Ovary (tissue), 9 donors: ENCODE results near the gene FLRT2. TPM values are rescaled to one million over a fixed set of nuclear protein-coding genes. Genes with fewer than 3 reads are reported as not detected.

Experiments
- DNase-seq, 5 donors: peaks; one replicate each; pipeline ENCODE4 v3.0.0-alpha.2; 2019 to 2020
- H3K27ac ChIP-seq, 2 donors: fragments of 200-600 bp; one replicate each; pipeline versions ENCODE4 v1.5.1 to v1.8.0; 2019 to 2022
- H3K27me3 ChIP-seq: fragments of 200-600 bp; one replicate; pipeline ENCODE4 v1.8.0; 2022
- H3K36me3 ChIP-seq: fragments of 200-600 bp; sonication (generic); one replicate; pipeline ENCODE4 v1.5.1; 2019
- H3K4me1 ChIP-seq: one replicate; pipeline ENCODE4 v1.8.1; 2013; ENCODE audit warnings: mild to moderate bottlenecking, moderate library complexity; ENCODE audit not compliant: insufficient read depth
- H3K4me3 ChIP-seq: fragments of 200-600 bp; sonication (generic); one replicate; pipeline ENCODE4 v1.5.1; 2017
- H3K9me3 ChIP-seq, 2 donors: fragments of 200-600 bp in 1 of 2; sonication (generic) in 1 of 2; one replicate each; pipeline versions ENCODE4 v1.5.1 to v1.8.1; 2013 to 2019; ENCODE audit warnings: mild to moderate bottlenecking in 1 of 2, moderate library complexity in 1 of 2
- EP300 ChIP-seq: sonication (generic); formaldehyde crosslinking; IDR thresholded peaks from one replicate; pipeline ENCODE4 v1.6.1; 2017; ENCODE audit warnings: antibody characterized with exemption
- POLR2A ChIP-seq: fragments of 450-650 bp; IDR thresholded peaks from one replicate; pipeline ENCODE4 v1.6.1; 2017; ENCODE audit warnings: antibody characterized with exemption, mild to moderate bottlenecking, moderate library complexity
- WGBS, 3 donors: extraction: QIAGEN DNeasy Blood & Tissue Kit in 1 of 3; methylation state at CpG; one replicate each; pipeline versions ENCODE4 v1.1.5 to v1.1.7; 2013 to 2017; 5-methylcytosine and 5-hydroxymethylcytosine counted together
- intact Hi-C, 4 donors: fragments of 100-400 bp; cut with DNase I; formaldehyde crosslinking; loops; one replicate each; pipeline versions ENCODE4 v1.11.0 to v1.15.1; 2022 to 2023
- polyA plus RNA-seq, 2 donors: library from polyadenylated mRNA; stranded (reverse); fragments of 200-250 nt in 1 of 2; fragments of 350-450 nt in 1 of 2; fragmentation: Illumina TruSeq in 1 of 2; extraction: RNeasy Lipid Tissue Mini Kit (QIAGEN cat#74804) in 1 of 2; gene quantifications; one replicate each; pipeline ENCODE4 v1.2.3, GENCODE V29; 2013 to 2014
- total RNA-seq, 7 donors: library from RNA; depleted of rRNA in 2 of 7; stranded (reverse); fragments of >200 nt in 2 of 7; fragmentation: NEBNext Ultra II Directional in 3 of 7; extraction: Animal tissue kit (Norgen Biotek cat#: 25700) in 3 of 7; gene quantifications; one replicate each; pipeline versions ENCODE4 v1.1.0 to v1.2.4, GENCODE V29; 2016 to 2023
- TF ChIP-seq, protein P1 (sequence below), 3 donors: fragments of 450-650 bp in 2 of 3; fragments of 200-600 bp in 1 of 3; IDR thresholded peaks; one replicate each; pipeline versions ENCODE4 v1.5.1 to v1.8.0; 2016 to 2022; ENCODE audit warnings: antibody characterized with exemption in 3 of 3, mild to moderate bottlenecking in 1 of 3
- donor health status: DM: no; HTN: no; CAD: no; lungs with moderate emphysema.
- donor health status: DM: no; HTN: no; CAD: no.
- donor health status: Bipolar disorder and iron deficiency.
- donor health status: DM: yes; HTN: yes; CAD: no.
- donor health status: DM: no; HTN: no; CAD: no.
- donor health status: DM: yes; HTN: yes; CAD: no.

FLRT2 gene
- total and polyA plus RNA-seq, 9 donors, result 27.0 to 166 (median 55.5) TPM

DNA sequence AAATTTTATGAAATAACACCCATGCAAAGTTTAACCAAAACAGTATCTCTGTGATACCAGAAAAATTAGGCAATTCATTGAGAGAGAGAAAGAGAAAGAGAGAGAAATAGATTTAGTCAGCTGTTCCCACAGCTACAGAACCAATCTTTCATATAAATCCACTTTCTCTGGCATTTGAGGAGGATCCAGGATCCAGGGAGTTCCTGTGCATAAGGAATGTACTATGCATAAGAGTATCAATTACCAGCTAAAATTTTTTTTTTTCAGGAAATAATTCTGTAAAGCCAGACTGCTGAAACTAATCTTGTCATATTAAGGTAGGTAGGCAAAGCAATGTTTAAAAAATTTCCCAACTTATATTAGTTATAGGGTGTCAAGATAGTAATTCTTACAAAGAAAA lies 133.7 kb downstream of the FLRT2 start:
- intact Hi-C loops, result loop anchor here in 1 of 4 donors (2.0 kb wide), 1 partner anchor 141 kb away; no protein-coding TSS in a partner anchor
- TF ChIP-seq EP300 (no peak), POLR2A (no peak)
- TF ChIP-seq, protein P1, sequence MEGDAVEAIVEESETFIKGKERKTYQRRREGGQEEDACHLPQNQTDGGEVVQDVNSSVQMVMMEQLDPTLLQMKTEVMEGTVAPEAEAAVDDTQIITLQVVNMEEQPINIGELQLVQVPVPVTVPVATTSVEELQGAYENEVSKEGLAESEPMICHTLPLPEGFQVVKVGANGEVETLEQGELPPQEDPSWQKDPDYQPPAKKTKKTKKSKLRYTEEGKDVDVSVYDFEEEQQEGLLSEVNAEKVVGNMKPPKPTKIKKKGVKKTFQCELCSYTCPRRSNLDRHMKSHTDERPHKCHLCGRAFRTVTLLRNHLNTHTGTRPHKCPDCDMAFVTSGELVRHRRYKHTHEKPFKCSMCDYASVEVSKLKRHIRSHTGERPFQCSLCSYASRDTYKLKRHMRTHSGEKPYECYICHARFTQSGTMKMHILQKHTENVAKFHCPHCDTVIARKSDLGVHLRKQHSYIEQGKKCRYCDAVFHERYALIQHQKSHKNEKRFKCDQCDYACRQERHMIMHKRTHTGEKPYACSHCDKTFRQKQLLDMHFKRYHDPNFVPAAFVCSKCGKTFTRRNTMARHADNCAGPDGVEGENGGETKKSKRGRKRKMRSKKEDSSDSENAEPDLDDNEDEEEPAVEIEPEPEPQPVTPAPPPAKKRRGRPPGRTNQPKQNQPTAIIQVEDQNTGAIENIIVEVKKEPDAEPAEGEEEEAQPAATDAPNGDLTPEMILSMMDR (IDR thresholded peaks at IDR 0.05), result no peak
- Histone ChIP-seq H3K4me1 (no peaks in the 10 kb centered on the region), H3K36me3 (no peaks in the 10 kb centered on the region), H3K4me3 (no peak overlapping the region), H3K9me3 (no peaks in the 10 kb centered on the region), H3K27ac (no peak overlapping the region), H3K27me3 (no peaks in the 10 kb centered on the region)
- DNase-seq, result no peak

DNA sequence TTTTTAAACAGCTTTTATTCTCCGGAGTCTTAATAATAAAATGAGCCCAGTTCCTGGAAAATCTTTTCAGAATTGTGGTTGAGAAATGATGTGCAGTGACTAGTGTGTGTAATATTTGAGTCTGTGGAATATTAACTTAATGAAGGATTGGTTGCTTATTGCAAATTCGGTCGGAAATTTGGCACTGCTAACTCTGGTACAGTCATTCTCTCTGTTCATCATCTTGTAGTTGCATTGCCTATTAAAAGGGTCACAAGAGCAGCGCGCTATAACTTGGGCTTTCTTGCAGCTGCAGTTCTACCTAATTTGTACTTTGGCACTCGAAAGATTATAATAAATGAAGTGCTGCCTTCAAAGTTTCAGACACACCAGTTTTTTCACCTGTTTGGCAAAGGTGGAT lies 146.0 kb downstream of the FLRT2 start:
- no peaks in the 10 kb centered on the region for H3K9me3 ChIP-seq
- H3K27me3 ChIP-seq, result no peaks in the 10 kb centered on the region
- no peak overlapping the region for H3K27ac ChIP-seq
- TF ChIP-seq, protein P1 (IDR thresholded peaks at IDR 0.05), result no peak
- H3K36me3 ChIP-seq, result no peaks in the 10 kb centered on the region
- no peak overlapping the region for H3K4me3 ChIP-seq
- WGBS, 3 donors, result 86 to 92% (median 91%) methylated on average over 6 of the region's 6 CpGs
- no peak for DNase-seq
- intact Hi-C loops, result no loop called here
- H3K4me1 ChIP-seq, result no peaks in the 10 kb centered on the region

DNA sequence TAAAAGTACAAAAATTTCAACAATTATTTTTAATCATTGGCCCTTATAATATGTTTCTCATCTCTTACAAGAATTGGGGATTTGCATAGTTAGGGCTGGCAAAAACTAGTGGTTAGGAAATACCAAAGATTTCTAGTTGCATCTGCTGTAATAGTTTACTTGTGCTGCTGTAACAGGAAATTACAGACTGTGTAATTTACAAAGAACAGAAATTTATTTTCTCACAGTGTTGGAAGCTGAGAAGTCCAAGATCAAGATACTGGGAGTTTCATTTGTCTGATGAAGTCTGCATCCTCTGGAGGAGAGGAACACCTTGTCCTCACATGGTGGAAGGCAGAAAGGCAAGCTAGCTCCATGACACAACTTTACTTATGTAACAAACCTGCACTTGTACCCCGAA lies 157.0 kb downstream of the FLRT2 start:
- TF ChIP-seq POLR2A, result no peak
- TF ChIP-seq, protein P1 (IDR thresholded peaks at IDR 0.05), result no peak
- no peak for TF ChIP-seq EP300
- no peak for DNase-seq
- Histone ChIP-seq H3K36me3 (no peaks in the 10 kb centered on the region), H3K27ac (no peak overlapping the region), H3K27me3 (no peaks in the 10 kb centered on the region), H3K9me3 (no peaks in the 10 kb centered on the region), H3K4me3 (no peak overlapping the region), H3K4me1 (no peaks in the 10 kb centered on the region)
- 37 to 50% (median 43%) methylated on average over 1 of the region's 1 CpG for WGBS, 3 donors
- intact Hi-C loops, result no loop called here

DNA sequence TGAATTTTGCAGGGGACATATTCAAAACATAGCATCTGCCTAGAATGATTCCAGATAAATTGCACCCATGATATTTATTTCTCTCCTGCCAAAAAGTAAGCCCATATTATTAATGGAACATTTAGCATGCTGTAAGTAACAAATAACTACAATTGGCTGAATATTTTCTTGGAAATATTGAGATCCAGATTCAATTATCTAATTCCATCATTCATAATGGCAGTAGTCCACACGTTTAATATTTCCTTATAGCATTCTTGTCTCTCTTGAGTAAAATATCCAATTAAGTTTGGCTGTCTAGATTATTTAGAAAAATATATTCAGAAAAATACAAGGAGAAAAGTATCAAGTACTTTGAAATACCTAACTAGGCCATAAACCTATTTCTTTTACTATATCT lies 157.5 kb downstream of the FLRT2 start:
- H3K27me3 ChIP-seq, result no peaks in the 10 kb centered on the region
- TF ChIP-seq EP300 (no peak), POLR2A (no peak)
- TF ChIP-seq, protein P1 (IDR thresholded peaks at IDR 0.05), result no peak
- H3K9me3 ChIP-seq, result no peaks in the 10 kb centered on the region
- DNase-seq, result no peak
- H3K36me3 ChIP-seq, result no peaks in the 10 kb centered on the region
- no peak overlapping the region for H3K27ac ChIP-seq
- intact Hi-C loops, result no loop called here
- WGBS, 3 donors, result 56 to 67% (median 58%) methylated on average over 1 of the region's 1 CpG
- no peaks in the 10 kb centered on the region for H3K4me1 ChIP-seq
- no peak overlapping the region for H3K4me3 ChIP-seq

DNA sequence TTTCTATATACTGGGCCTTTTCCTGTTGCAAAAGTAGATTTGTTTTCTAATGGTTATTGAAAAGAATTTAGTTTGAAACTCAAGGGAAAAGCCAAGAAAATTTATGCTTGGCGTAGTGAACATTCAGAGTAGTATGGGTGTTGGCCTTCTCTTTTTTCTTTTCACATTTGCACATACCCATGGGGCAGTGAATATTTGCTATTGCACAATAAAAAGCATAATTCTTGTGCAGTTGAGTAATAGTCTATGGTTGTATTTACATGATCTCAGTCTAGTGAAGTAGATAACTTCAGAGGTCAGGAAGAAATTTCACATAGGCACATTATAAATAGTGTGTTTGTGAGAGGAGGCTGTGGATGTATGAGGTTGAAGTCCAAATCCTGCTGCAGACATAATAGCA lies 158.1 kb downstream of the FLRT2 start:
- Histone ChIP-seq H3K4me1 (no peaks in the 10 kb centered on the region), H3K27ac (no peak overlapping the region), H3K36me3 (no peaks in the 10 kb centered on the region), H3K4me3 (no peak overlapping the region), H3K9me3 (no peaks in the 10 kb centered on the region), H3K27me3 (no peaks in the 10 kb centered on the region)
- TF ChIP-seq POLR2A, result no peak
- TF ChIP-seq EP300, result no peak
- TF ChIP-seq, protein P1 (IDR thresholded peaks at IDR 0.05), result no peak
- WGBS, 3 donors, result 79 to 83% (median 80%) methylated on average over 1 of the region's 1 CpG
- intact Hi-C loops, result no loop called here
- no peak for DNase-seq
